Endothelial cell of umbilical vein (primary cell): ENCODE results near the gene BCL2. TPM values are rescaled to one million over a fixed set of nuclear protein-coding genes. Genes with fewer than 3 reads are reported as not detected.

Source experiments
- BruUV-seq: library from RNA; stranded (reverse); fragments of 400-500 nt; replicated peaks from 2 replicates; lab custom pipeline; 2021; lab: Mats Ljungman, UMichigan
- CTCF ChIA-PET: fragments of 300-600, 350-600 bp; sonication (Branson Sonifier 250); formaldehyde crosslinking; loops from one replicate; lab custom pipeline; 2021; ENCODE audit warnings: antibody characterized with exemption, inconsistent platforms; lab: Charles Lee
- POLR2A ChIA-PET: fragments of 300-600, 350-600 bp; sonication (Branson Sonifier 250); formaldehyde crosslinking; loops from one replicate; lab custom pipeline; 2021; ENCODE audit warnings: antibody characterized with exemption, inconsistent platforms; lab: Charles Lee
- DNase-seq: peaks from one replicate; pipeline ENCODE4 v3.0.0-alpha.2; 2011; ENCODE audit warnings: low read depth, low spot score
- FAIRE-seq: peaks from 2 replicates; lab custom pipeline; 2011; peaks lifted over from hg19 to GRCh38; lab: Jason Lieb, UNC
- H2AFZ ChIP-seq: 2 replicates; pipeline ENCODE4 v1.6.0; 2012; ENCODE audit warnings: low read depth, low read length, control low read depth, inconsistent platforms
- H3K27ac ChIP-seq: 2 replicates; pipeline ENCODE4 v1.5.1; 2011; ENCODE audit warnings: low read depth, mild to moderate bottlenecking, control low read depth, low read length, moderate library complexity; ENCODE audit not compliant: insufficient read depth
- H3K27me3 ChIP-seq, 2 experiments: 2 replicates each; pipeline versions ENCODE4 v1.6.0 to v1.6.1; 2011; ENCODE audit warnings: low read length in 2 of 2, mixed read lengths in 1 of 2; ENCODE audit not compliant: control insufficient read depth in 2 of 2, insufficient read depth in 2 of 2
- H3K36me3 ChIP-seq, 2 experiments: 2 replicates in 1 of 2; 3 replicates in 1 of 2; pipeline ENCODE4 v1.5.1; 2011; ENCODE audit warnings: low read length in 2 of 2, mild to moderate bottlenecking in 1 of 2, moderate library complexity in 1 of 2; ENCODE audit not compliant: control insufficient read depth in 2 of 2, insufficient read depth in 2 of 2; ENCODE audit errors: extremely low read depth in 1 of 2
- H3K4me1 ChIP-seq: 3 replicates; pipeline ENCODE4 v1.5.1; 2011; ENCODE audit warnings: mild to moderate bottlenecking, low read length; ENCODE audit not compliant: control insufficient read depth, insufficient read depth; ENCODE audit errors: extremely low read depth
- H3K4me2 ChIP-seq: 2 replicates; pipeline ENCODE4 v1.6.1; 2011; ENCODE audit warnings: low read length, control low read depth, mixed read lengths; ENCODE audit not compliant: insufficient read depth
- H3K4me3 ChIP-seq, 3 experiments: fragments of 200-600 bp in 1 of 3; sonication (generic), shearing (Covaris generic) in 1 of 3; replicated peaks in 1 of 3; 2 replicates each; pipeline ENCODE4 v1.5.1; 2011 to 2016; ENCODE audit warnings: control low read depth in 3 of 3, low read length in 3 of 3, mild to moderate bottlenecking in 2 of 3, inconsistent platforms in 1 of 3, low read depth in 1 of 3, moderate library complexity in 1 of 3; ENCODE audit not compliant: insufficient read depth in 1 of 3
- H3K79me2 ChIP-seq: 2 replicates; pipeline ENCODE4 v1.6.0; 2012; ENCODE audit warnings: low read length, inconsistent platforms; ENCODE audit not compliant: control insufficient read depth, insufficient read depth
- H3K9ac ChIP-seq: replicated peaks from 2 replicates; pipeline ENCODE3; 2011; ENCODE audit warnings: low read length, control low read depth; ENCODE audit not compliant: insufficient read depth; ENCODE audit errors: extremely low read depth
- H3K9me1 ChIP-seq: replicated peaks from 3 replicates; pipeline ENCODE4 v1.6.0; 2011; ENCODE audit warnings: mild to moderate bottlenecking, low read length; ENCODE audit not compliant: control insufficient read depth, insufficient read depth; ENCODE audit errors: extremely low read depth
- H3K9me3 ChIP-seq: replicated peaks from 2 replicates; pipeline ENCODE4 v1.5.1; 2012; ENCODE audit warnings: low read length, inconsistent platforms; ENCODE audit not compliant: control insufficient read depth, insufficient read depth
- H4K20me1 ChIP-seq: replicated peaks from 2 replicates; pipeline ENCODE3; 2011; ENCODE audit warnings: mild to moderate bottlenecking, low read length; ENCODE audit not compliant: control insufficient read depth, insufficient read depth; ENCODE audit errors: extremely low read depth
- CTCF ChIP-seq, 2 donors: IDR thresholded peaks; 1 replicate in 1 of 2; 2 replicates in 1 of 2; pipeline ENCODE4 v1.5.1; 2011; ENCODE audit warnings: low read length in 2 of 2, mild to moderate bottlenecking in 2 of 2, moderate library complexity in 2 of 2, control low read depth in 1 of 2, inconsistent platforms in 1 of 2, low read depth in 1 of 2; ENCODE audit not compliant: insufficient read depth in 1 of 2; ENCODE audit errors: extremely low read depth in 1 of 2
- GATA2 ChIP-seq: IDR thresholded peaks from 2 replicates; pipeline ENCODE4 v1.7.0; 2011; ENCODE audit warnings: low read depth, mild to moderate bottlenecking, moderate library complexity, mixed read lengths, low read length; ENCODE audit not compliant: insufficient read length, insufficient read depth
- JUN ChIP-seq: IDR thresholded peaks from 2 replicates; pipeline ENCODE4 v1.6.1; 2011; ENCODE audit warnings: borderline replicate concordance, low read depth; ENCODE audit not compliant: insufficient read length, insufficient read depth
- dilution Hi-C: fragments of 300-500 bp; cut with MboI; formaldehyde crosslinking; loops from one replicate; pipeline ENCODE4 v1.15.0; 2019; ENCODE audit warnings: low sequenced_read_pairs; ENCODE audit not compliant: extremely low pct_ligation_motif_present
- intact Hi-C: fragments of 100-400 bp; cut with micrococcal nuclease; formaldehyde crosslinking; loops from one replicate; pipeline ENCODE4 v1.10.0; 2022
- polyA plus RNA-seq, 4 experiments: library from polyadenylated mRNA; depleted of rRNA in 3 of 4; stranded (reverse) in 3 of 4; unstranded in 1 of 4; fragments of >200 nt; gene quantifications; 2 replicates each; pipeline versions ENCODE4 v1.2.1 to v1.2.3, GENCODE V29; 2011 to 2012; ENCODE audit warnings: missing spikeins in 1 of 4
- total RNA-seq: library from RNA; stranded (reverse); gene quantifications from 2 replicates; pipeline ENCODE4 v1.2.3, GENCODE V29; 2021
- TF ChIP-seq, protein P1 (sequence below): IDR thresholded peaks from 2 replicates; pipeline ENCODE4 v1.6.1; 2011; ENCODE audit not compliant: insufficient read depth, insufficient read length

Gene BCL2
- total and polyA plus RNA-seq, 2 donors (not counting 3 experiments of a cell fraction or from before 2014, with no cell fraction given), result 0.35 to 5.0 TPM

GRCh38 chr18:63140997-63141777 lies 178.4 kb downstream of the BCL2 start:
- dilution Hi-C loops (no loop called here), intact Hi-C loops (no loop called here)
- Histone ChIP-seq H3K4me1 (peaks cover 22% of the 10 kb centered on the region), H3K27me3 (peaks cover 2% of the 10 kb centered on the region in 2 experiments), H3K4me3 (no peak overlapping the region), H3K36me3 (no peaks in the 10 kb centered on the region), H3K27ac (no peak overlapping the region), H3K9ac (no peak overlapping the region), H3K9me3 (no peaks in the 10 kb centered on the region), H3K4me2 (no peak overlapping the region), H2AFZ (no peak overlapping the region), H4K20me1 (no peaks in the 10 kb centered on the region), H3K9me1 (no peaks in the 10 kb centered on the region), H3K79me2 (no peaks in the 10 kb centered on the region)
- no TSS peak for BruUV-seq
- TF ChIP-seq, protein P1, sequence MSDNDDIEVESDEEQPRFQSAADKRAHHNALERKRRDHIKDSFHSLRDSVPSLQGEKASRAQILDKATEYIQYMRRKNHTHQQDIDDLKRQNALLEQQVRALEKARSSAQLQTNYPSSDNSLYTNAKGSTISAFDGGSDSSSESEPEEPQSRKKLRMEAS, result no peak
- TF ChIP-seq GATA2 (no peak), CTCF (IDR thresholded peaks at IDR 0.05; ENCODE audit: extremely low read depth in 1 of 2, insufficient read depth in 1 of 2, low read depth in 1 of 2, low read length in 2 of 2) (no peak), JUN (no peak)
- ChIA-PET CTCF (interaction anchor here (0.6 to 1.1 kb wide), 2 partner anchors 9 to 12 kb away, joined by 3 read pairs; no protein-coding TSS in a partner anchor), POLR2A (no interaction called here)
- FAIRE-seq, result no peak
- DNase-seq, result no peak
